ENCODE results near the gene THAP8.
A peak's percentile ranks its signal among the peaks of the same experiment; 100 is the strongest.
"Not testable (repeated sequence)": the region's sequence is repeated elsewhere in the genome, so short reads cannot be mapped to it uniquely, and the experiment has no call there.

The THAP8 gene

DNA sequence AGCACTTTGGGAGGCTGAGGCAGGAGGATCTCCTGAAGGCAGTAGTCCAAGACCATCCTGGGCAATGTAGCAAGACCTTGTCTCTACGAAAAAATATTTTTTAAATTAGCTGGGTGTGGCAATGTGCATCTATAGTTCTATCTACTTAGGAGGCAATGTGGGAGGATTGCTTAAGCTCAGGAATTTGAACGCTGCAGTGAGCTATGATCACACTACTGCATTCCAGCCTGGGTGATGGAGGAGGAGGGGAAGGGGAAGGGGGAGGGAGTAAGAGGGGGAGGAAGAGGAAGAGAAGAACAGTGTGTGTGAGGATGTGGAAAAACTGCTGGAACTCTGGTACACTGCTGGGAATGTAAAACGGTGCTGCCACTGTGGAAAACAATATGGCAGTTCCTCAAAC lies 12.3 kb downstream of the THAP8 start:
- H3K27me3 ChIP-seq (ENCODE audit: insufficient read depth, poor library complexity, severe bottlenecking) = no peaks in the 10 kb centered on the region
- TF ChIP-seq POLR2AphosphoS5 (IDR thresholded peaks at IDR 0.05; ENCODE audit: low read depth) (no peak), SPI1 (IDR thresholded peaks at IDR 0.05; ENCODE audit: borderline replicate concordance, low read depth) (no peak), GABPA (IDR thresholded peaks at IDR 0.05; ENCODE audit: low read depth) (no peak)
- TF ChIP-seq, protein P1, sequence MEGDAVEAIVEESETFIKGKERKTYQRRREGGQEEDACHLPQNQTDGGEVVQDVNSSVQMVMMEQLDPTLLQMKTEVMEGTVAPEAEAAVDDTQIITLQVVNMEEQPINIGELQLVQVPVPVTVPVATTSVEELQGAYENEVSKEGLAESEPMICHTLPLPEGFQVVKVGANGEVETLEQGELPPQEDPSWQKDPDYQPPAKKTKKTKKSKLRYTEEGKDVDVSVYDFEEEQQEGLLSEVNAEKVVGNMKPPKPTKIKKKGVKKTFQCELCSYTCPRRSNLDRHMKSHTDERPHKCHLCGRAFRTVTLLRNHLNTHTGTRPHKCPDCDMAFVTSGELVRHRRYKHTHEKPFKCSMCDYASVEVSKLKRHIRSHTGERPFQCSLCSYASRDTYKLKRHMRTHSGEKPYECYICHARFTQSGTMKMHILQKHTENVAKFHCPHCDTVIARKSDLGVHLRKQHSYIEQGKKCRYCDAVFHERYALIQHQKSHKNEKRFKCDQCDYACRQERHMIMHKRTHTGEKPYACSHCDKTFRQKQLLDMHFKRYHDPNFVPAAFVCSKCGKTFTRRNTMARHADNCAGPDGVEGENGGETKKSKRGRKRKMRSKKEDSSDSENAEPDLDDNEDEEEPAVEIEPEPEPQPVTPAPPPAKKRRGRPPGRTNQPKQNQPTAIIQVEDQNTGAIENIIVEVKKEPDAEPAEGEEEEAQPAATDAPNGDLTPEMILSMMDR (IDR thresholded peaks at IDR 0.05; ENCODE audit: insufficient read depth, low read length) = no peak
- TF ChIP-seq, protein P2, sequence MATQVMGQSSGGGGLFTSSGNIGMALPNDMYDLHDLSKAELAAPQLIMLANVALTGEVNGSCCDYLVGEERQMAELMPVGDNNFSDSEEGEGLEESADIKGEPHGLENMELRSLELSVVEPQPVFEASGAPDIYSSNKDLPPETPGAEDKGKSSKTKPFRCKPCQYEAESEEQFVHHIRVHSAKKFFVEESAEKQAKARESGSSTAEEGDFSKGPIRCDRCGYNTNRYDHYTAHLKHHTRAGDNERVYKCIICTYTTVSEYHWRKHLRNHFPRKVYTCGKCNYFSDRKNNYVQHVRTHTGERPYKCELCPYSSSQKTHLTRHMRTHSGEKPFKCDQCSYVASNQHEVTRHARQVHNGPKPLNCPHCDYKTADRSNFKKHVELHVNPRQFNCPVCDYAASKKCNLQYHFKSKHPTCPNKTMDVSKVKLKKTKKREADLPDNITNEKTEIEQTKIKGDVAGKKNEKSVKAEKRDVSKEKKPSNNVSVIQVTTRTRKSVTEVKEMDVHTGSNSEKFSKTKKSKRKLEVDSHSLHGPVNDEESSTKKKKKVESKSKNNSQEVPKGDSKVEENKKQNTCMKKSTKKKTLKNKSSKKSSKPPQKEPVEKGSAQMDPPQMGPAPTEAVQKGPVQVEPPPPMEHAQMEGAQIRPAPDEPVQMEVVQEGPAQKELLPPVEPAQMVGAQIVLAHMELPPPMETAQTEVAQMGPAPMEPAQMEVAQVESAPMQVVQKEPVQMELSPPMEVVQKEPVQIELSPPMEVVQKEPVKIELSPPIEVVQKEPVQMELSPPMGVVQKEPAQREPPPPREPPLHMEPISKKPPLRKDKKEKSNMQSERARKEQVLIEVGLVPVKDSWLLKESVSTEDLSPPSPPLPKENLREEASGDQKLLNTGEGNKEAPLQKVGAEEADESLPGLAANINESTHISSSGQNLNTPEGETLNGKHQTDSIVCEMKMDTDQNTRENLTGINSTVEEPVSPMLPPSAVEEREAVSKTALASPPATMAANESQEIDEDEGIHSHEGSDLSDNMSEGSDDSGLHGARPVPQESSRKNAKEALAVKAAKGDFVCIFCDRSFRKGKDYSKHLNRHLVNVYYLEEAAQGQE (IDR thresholded peaks at IDR 0.05; ENCODE audit: insufficient replicate concordance, low read depth) = no peak
- no peak overlapping the region for H3K4me3 ChIP-seq (replicated peaks; ENCODE audit: insufficient read depth, low read length)
- no peak overlapping the region for H3K27ac ChIP-seq (replicated peaks)
- peak in 1 of 2 experiments; percentile 15 for DNase-seq (ENCODE audit: low read depth in 1 of 2, low spot score in 1 of 2)

DNA sequence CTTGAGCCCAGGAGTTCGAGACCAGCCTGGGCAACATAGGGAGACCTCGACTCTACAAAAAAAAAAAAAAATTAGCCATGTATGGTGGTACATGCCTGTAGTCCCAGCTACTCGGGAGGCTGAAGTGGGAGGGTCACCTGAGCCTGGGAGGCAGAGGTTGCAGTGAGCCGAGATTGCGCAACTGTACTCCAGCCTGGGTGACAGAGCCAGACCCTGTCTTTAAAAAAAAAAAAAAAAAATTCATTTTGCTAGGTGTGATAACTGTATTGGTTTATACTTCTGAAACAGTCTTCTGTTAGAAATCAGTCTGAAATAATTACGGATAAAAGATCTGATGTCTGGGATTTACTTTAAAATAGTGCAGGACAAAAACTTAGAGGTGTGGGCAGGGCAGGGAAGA lies 13.0 kb downstream of the THAP8 start:
- not testable (repeated sequence) for H3K27me3 ChIP-seq (ENCODE audit: insufficient read depth, poor library complexity, severe bottlenecking); H3K4me3 ChIP-seq (replicated peaks; ENCODE audit: insufficient read depth, low read length); H3K27ac ChIP-seq (replicated peaks); DNase-seq (ENCODE audit: low read depth in 1 of 2, low spot score in 1 of 2)

DNA sequence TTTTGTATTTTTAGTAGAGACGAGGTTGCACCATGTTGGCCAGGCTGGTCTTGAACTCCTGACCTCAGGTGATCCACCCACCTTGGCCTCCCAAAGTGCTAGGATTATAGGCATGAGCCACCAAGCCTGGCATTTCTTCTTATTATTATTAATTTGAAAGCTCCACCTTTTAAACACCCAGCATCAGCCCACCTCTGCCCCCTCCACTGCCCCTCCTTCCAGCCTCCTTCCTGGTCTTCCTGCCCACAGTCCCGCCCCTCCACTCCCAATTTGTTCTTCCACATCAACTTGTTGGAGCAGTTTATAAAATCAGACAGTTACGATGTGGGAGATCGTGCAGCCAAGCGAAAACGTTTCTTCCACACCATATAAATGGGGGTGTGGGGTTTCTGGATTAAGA lies 13.6 kb downstream of the THAP8 start:
- no peak overlapping the region for H3K27ac ChIP-seq (replicated peaks)
- H3K27me3 ChIP-seq (ENCODE audit: insufficient read depth, poor library complexity, severe bottlenecking) = no peaks in the 10 kb centered on the region
- no peak for DNase-seq (ENCODE audit: low read depth in 1 of 2, low spot score in 1 of 2)
- TF ChIP-seq, protein P2 (IDR thresholded peaks at IDR 0.05; ENCODE audit: insufficient replicate concordance, low read depth) = no peak
- TF ChIP-seq, protein P1 (IDR thresholded peaks at IDR 0.05; ENCODE audit: insufficient read depth, low read length) = no peak
- TF ChIP-seq SPI1 (IDR thresholded peaks at IDR 0.05; ENCODE audit: borderline replicate concordance, low read depth) (no peak), GABPA (IDR thresholded peaks at IDR 0.05; ENCODE audit: low read depth) (no peak)
- no peak overlapping the region for H3K4me3 ChIP-seq (replicated peaks; ENCODE audit: insufficient read depth, low read length)

DNA sequence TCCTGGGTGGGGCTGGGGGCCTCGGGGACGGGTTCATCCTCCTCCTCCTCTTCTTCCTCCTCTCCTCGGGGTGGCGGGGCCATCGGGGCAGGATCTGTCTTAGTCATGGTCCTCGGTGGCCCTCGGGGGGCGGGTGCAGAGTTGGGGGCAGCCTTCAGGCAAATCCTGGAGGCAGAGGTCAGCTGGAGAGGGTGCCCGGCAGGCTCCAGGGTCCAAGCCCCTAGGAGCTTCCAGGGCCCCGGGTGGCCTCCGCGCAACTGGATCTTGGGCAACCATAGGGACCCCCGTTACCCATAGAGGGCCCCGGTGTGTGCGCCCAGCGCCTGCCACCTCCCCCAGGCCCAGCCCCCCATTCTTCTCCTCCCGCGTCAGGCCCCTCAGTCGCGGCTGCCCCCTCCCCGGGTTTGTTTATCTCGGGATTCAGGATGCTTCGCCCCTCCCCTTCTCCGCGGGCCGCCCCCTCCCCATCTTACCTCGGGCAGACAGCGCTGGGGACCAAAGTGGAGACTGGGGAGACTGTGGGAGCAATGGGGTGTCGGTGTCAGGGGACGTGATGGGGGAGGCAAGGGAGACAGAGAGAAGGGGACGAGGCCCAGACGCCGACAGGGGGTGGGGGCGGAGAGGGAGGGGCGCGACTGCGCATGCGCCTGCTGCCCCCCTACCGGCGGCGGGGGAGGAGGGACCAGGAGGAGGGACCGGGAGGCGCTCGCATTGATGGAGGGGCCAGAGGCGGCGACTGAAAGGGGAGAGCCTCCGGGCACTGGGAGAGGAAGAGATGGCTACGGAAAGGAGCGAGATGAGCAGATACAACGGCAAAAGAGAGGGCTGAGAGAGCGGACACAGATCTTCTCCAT lies 21.6 kb downstream of the THAP8 start, which contains the start of gene CLIP3:
CLIP3 (minus strand) TSS at position 623 of the 854 bp plus-strand sequence; CDS start at position 107, 516 bp downstream.
- Histone ChIP-seq H3K27me3 (ENCODE audit: insufficient read depth, poor library complexity, severe bottlenecking) (no peaks in the 10 kb centered on the region), H3K4me3 (replicated peaks; ENCODE audit: insufficient read depth, low read length) (no peak within 1 kb of the TSS), H3K27ac (replicated peaks) (no peak within 1 kb of the TSS)
- TF ChIP-seq, protein P1 (IDR thresholded peaks at IDR 0.05; ENCODE audit: insufficient read depth, low read length) = no peak
- no peak for TF ChIP-seq GABPA (IDR thresholded peaks at IDR 0.05; ENCODE audit: low read depth)
- TF ChIP-seq POLR2AphosphoS5 (IDR thresholded peaks at IDR 0.05; ENCODE audit: low read depth) = no peak
- DNase-seq (ENCODE audit: low read depth in 1 of 2, low spot score in 1 of 2) = no peak

Measured in HL-60 (cell line).